Measurements from ENCODE around the gene INS.

- TF ChIP-seq EZH2 (IDR thresholded peaks at IDR 0.05; ENCODE audit: insufficient read depth, low read length) (no peak), CTCF (IDR thresholded peaks at IDR 0.05; ENCODE audit: insufficient read depth, low read depth, low read length) (no peak)
Observed at GRCh38 chr11:2203440-2204259, 42.6 kb upstream of the INS start.
